Measurements from ENCODE around the gene DOCK9.

Gene DOCK9

GRCh38 chr13:98989469-98990235 lies 11.8 kb upstream of the DOCK9 start:
- Histone ChIP-seq H3K36me3 (ENCODE audit: insufficient read depth, low read length) (no peaks in the 10 kb centered on the region), H3K4me1 (ENCODE audit: insufficient read depth, low read length) (peaks cover 16% of the 10 kb centered on the region), H3K9ac (ENCODE audit: low read depth, low read length) (no peak overlapping the region), H3K9me3 (ENCODE audit: control insufficient read depth, insufficient read depth, low read length) (no peaks in the 10 kb centered on the region)

- H3K9ac ChIP-seq (ENCODE audit: low read depth, low read length), result no peak overlapping the region
- peaks cover 12% of the 10 kb centered on the region; the same call in 1 of the 2 replicates for H3K4me1 ChIP-seq (ENCODE audit: insufficient read depth, low read length)
- H3K36me3 ChIP-seq (ENCODE audit: insufficient read depth, low read length), result no peaks in the 10 kb centered on the region
- H3K9me3 ChIP-seq (ENCODE audit: control insufficient read depth, insufficient read depth, low read length), result no peaks in the 10 kb centered on the region
These were observed 10.9 kb upstream of the DOCK9 start for GRCh38 chr13:98988780-98989179.

GRCh38 chr13:98988277-98988676 lies 10.4 kb upstream of the DOCK9 start:
- no peaks in the 10 kb centered on the region for H3K9me3 ChIP-seq (ENCODE audit: control insufficient read depth, insufficient read depth, low read length)
- H3K9ac ChIP-seq (ENCODE audit: low read depth, low read length), result no peak overlapping the region
- peaks cover 12% of the 10 kb centered on the region; the same call in 1 of the 2 replicates for H3K4me1 ChIP-seq (ENCODE audit: insufficient read depth, low read length)
- no peaks in the 10 kb centered on the region for H3K36me3 ChIP-seq (ENCODE audit: insufficient read depth, low read length)

- no peaks in the 10 kb centered on the region for H3K9me3 ChIP-seq (ENCODE audit: control insufficient read depth, insufficient read depth, low read length)
- no peaks in the 10 kb centered on the region for H3K36me3 ChIP-seq (ENCODE audit: insufficient read depth, low read length)
- H3K9ac ChIP-seq (ENCODE audit: low read depth, low read length), result no peak overlapping the region
- peaks cover 12% of the 10 kb centered on the region; the same call in 1 of the 2 replicates for H3K4me1 ChIP-seq (ENCODE audit: insufficient read depth, low read length)
These were observed 9.4 kb upstream of the DOCK9 start for GRCh38 chr13:98987275-98987674.

- Histone ChIP-seq H3K9ac (ENCODE audit: low read depth, low read length) (no peak overlapping the region), H3K9me3 (ENCODE audit: control insufficient read depth, insufficient read depth, low read length) (no peaks in the 10 kb centered on the region), H3K4me1 (ENCODE audit: insufficient read depth, low read length) (peaks cover 12% of the 10 kb centered on the region; the same call in 1 of the 2 replicates), H3K36me3 (ENCODE audit: insufficient read depth, low read length) (no peaks in the 10 kb centered on the region)
These were observed 8.5 kb upstream of the DOCK9 start for GRCh38 chr13:98986226-98986846.

GRCh38 chr13:98985591-98985990 lies 7.7 kb upstream of the DOCK9 start:
- no peaks in the 10 kb centered on the region for H3K36me3 ChIP-seq (ENCODE audit: insufficient read depth, low read length)
- H3K9me3 ChIP-seq (ENCODE audit: control insufficient read depth, insufficient read depth, low read length), result no peaks in the 10 kb centered on the region
- H3K4me1 ChIP-seq (ENCODE audit: insufficient read depth, low read length), result peaks cover 12% of the 10 kb centered on the region; the same call in 1 of the 2 replicates
- no peak overlapping the region for H3K9ac ChIP-seq (ENCODE audit: low read depth, low read length)

- Histone ChIP-seq H3K36me3 (ENCODE audit: insufficient read depth, low read length) (no peaks in the 10 kb centered on the region), H3K4me1 (ENCODE audit: insufficient read depth, low read length) (peaks cover 12% of the 10 kb centered on the region; the same call in 1 of the 2 replicates), H3K9me3 (ENCODE audit: control insufficient read depth, insufficient read depth, low read length) (no peaks in the 10 kb centered on the region), H3K9ac (ENCODE audit: low read depth, low read length) (no peak overlapping the region)
These were observed 7.1 kb upstream of the DOCK9 start for GRCh38 chr13:98984983-98985382.

GRCh38 chr13:98984118-98984517 lies 6.3 kb upstream of the DOCK9 start:
- Histone ChIP-seq H3K4me1 (ENCODE audit: insufficient read depth, low read length) (peaks cover 12% of the 10 kb centered on the region; the same call in 1 of the 2 replicates), H3K9ac (ENCODE audit: low read depth, low read length) (no peak overlapping the region), H3K36me3 (ENCODE audit: insufficient read depth, low read length) (no peaks in the 10 kb centered on the region), H3K9me3 (ENCODE audit: control insufficient read depth, insufficient read depth, low read length) (no peaks in the 10 kb centered on the region)

- peaks cover 16% of the 10 kb centered on the region for H3K4me1 ChIP-seq (ENCODE audit: insufficient read depth, low read length)
- H3K9ac ChIP-seq (ENCODE audit: low read depth, low read length), result no peak overlapping the region
- H3K36me3 ChIP-seq (ENCODE audit: insufficient read depth, low read length), result no peaks in the 10 kb centered on the region
- H3K9me3 ChIP-seq (ENCODE audit: control insufficient read depth, insufficient read depth, low read length), result no peaks in the 10 kb centered on the region
These were observed 5.3 kb upstream of the DOCK9 start for GRCh38 chr13:98983182-98983581.

- Histone ChIP-seq H3K36me3 (ENCODE audit: insufficient read depth, low read length) (no peaks in the 10 kb centered on the region), H3K9ac (ENCODE audit: low read depth, low read length) (no peak overlapping the region), H3K4me1 (ENCODE audit: insufficient read depth, low read length) (peaks cover 30% of the 10 kb centered on the region), H3K9me3 (ENCODE audit: control insufficient read depth, insufficient read depth, low read length) (no peaks in the 10 kb centered on the region)
These were observed 3.7 kb upstream of the DOCK9 start for GRCh38 chr13:98981369-98982080.

- Histone ChIP-seq H3K4me1 (ENCODE audit: insufficient read depth, low read length) (peaks cover 24% of the 10 kb centered on the region), H3K36me3 (ENCODE audit: insufficient read depth, low read length) (no peaks in the 10 kb centered on the region), H3K9ac (ENCODE audit: low read depth, low read length) (no peak overlapping the region), H3K9me3 (ENCODE audit: control insufficient read depth, insufficient read depth, low read length) (no peaks in the 10 kb centered on the region)
These were observed 1.3 kb upstream of the DOCK9 start for GRCh38 chr13:98979012-98979660.

- Histone ChIP-seq H3K9me3 (ENCODE audit: control insufficient read depth, insufficient read depth, low read length) (no peaks in the 10 kb centered on the region), H3K4me1 (ENCODE audit: insufficient read depth, low read length) (peaks cover 24% of the 10 kb centered on the region), H3K36me3 (ENCODE audit: insufficient read depth, low read length) (no peaks in the 10 kb centered on the region), H3K9ac (ENCODE audit: low read depth, low read length) (no peak overlapping the region)
These were observed 416 bp upstream of the DOCK9 start for GRCh38 chr13:98978280-98978679.

GRCh38 chr13:98976941-98977340 lies 923 bp downstream of the DOCK9 start:
- Histone ChIP-seq H3K36me3 (ENCODE audit: insufficient read depth, low read length) (no peaks in the 10 kb centered on the region), H3K9me3 (ENCODE audit: control insufficient read depth, insufficient read depth, low read length) (no peaks in the 10 kb centered on the region), H3K9ac (ENCODE audit: low read depth, low read length) (no peak overlapping the region), H3K4me1 (ENCODE audit: insufficient read depth, low read length) (peaks cover 24% of the 10 kb centered on the region)

GRCh38 chr13:98976338-98976737 lies 1.5 kb downstream of the DOCK9 start:
- Histone ChIP-seq H3K9me3 (ENCODE audit: control insufficient read depth, insufficient read depth, low read length) (no peaks in the 10 kb centered on the region), H3K4me1 (ENCODE audit: insufficient read depth, low read length) (peaks cover 24% of the 10 kb centered on the region), H3K36me3 (ENCODE audit: insufficient read depth, low read length) (no peaks in the 10 kb centered on the region), H3K9ac (ENCODE audit: low read depth, low read length) (no peak overlapping the region)

Measured in ES-I3 (cell line).